Activated T-helper 17 cell treated with anti-CD3 and anti-CD28 coated beads, Interleukin-2, amount 50 U/mL, for 72 hours (primary cell): ENCODE data around the gene PROZ. TPM values are rescaled to one million over a fixed set of nuclear protein-coding genes. Genes with fewer than 3 reads are reported as not detected.
A peak's percentile ranks its signal among the peaks of the same experiment; 100 is the strongest.

Experiments
- ATAC-seq: fragments of 150-1000 bp; cut with Tn5 transposase; replicated peaks from 2 replicates; pipeline ENCODE4 v1.10.0; 2021; ENCODE audit warnings: mild to moderate bottlenecking, moderate library complexity
- H3K27ac Mint-ChIP-seq: one replicate; pipeline ENCODE4 v1.8.0; 2022; ENCODE audit warnings: mixed read lengths
- H3K27me3 Mint-ChIP-seq: one replicate; pipeline ENCODE4 v1.8.0; 2022; ENCODE audit warnings: mixed read lengths
- H3K36me3 Mint-ChIP-seq: one replicate; pipeline ENCODE4 v1.8.0; 2022; ENCODE audit warnings: low read depth, mild to moderate bottlenecking, mixed read lengths
- H3K4me1 Mint-ChIP-seq: one replicate; pipeline ENCODE4 v1.8.0; 2022; ENCODE audit warnings: mixed read lengths
- H3K4me3 Mint-ChIP-seq: one replicate; pipeline ENCODE4 v1.8.0; 2022; ENCODE audit warnings: mild to moderate bottlenecking, mixed read lengths
- H3K9me3 Mint-ChIP-seq: one replicate; pipeline ENCODE4 v1.8.0; 2022; ENCODE audit warnings: mixed read lengths
- total RNA-seq, 2 donors: library from RNA; stranded (reverse); gene quantifications; one replicate each; pipeline ENCODE4 v1.2.3, GENCODE V29; 2022

The PROZ gene
- total RNA-seq, 2 donors from 2014 or later: 0.39 to 4.3 TPM

DNA sequence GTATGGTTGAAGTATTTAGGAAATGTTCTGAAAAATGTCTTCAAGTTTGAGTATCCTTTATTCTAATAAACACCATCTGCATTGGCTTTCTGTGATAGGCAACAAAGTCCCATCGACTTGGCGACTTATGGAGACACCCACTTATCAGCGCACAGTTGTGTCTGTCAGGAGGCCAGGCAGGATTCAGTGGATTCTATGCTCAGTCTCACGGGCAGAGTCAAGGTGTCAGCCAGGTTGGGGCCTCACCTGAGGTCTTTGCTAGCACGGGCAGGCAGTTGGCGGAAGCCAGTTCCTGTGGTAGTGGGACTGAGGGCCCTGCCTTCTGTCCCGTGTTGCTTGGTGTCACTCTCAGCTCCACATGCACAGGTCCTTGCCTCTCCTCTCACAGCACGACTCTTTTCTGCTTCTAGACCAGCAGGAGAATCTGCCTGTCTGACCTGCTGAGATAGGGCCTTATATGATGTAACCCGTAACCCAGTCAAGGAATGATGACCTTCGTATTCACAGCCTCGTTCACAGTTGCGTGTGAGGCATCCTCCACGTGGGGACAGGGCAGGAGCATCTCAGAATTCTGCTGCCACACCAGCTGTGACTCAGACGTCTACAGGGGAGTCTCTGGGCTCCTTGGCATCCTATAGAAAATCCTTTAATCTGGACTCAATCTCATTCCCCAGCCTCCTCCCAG lies 61.0 kb downstream of the PROZ start:
- H3K36me3 Mint-ChIP-seq: peaks cover 75% of the 10 kb centered on the region
- no peaks in the 10 kb centered on the region for H3K27me3 Mint-ChIP-seq
- no peak for ATAC-seq
- H3K9me3 Mint-ChIP-seq: no peaks in the 10 kb centered on the region
- no peak overlapping the region for H3K4me3 Mint-ChIP-seq
- peak overlapping the region; percentile 23 for H3K27ac Mint-ChIP-seq
- peaks cover 16% of the 10 kb centered on the region for H3K4me1 Mint-ChIP-seq

DNA sequence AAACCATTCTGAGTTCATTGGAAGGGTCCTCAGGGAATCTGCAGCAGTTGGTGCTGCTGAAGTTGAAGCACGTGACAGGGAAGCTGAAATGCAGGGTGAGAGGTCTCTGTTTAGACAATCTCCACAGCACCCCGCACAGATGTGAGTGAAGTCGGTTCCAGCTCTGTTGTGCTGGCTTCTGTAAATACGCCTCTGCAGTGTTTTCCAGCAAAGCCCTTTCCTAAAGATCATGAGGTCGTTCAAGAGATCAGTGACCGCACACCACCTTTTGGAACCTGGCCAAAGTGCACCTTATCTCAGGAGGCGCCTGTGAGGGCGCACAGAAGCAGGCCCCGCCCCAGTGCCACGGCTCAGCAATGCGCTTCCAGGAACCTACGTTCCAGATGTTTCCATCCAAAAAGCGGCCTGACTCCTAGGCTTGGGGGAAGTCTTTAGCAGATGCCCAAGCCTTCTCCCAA lies 61.7 kb downstream of the PROZ start:
- H3K9me3 Mint-ChIP-seq: no peaks in the 10 kb centered on the region

DNA sequence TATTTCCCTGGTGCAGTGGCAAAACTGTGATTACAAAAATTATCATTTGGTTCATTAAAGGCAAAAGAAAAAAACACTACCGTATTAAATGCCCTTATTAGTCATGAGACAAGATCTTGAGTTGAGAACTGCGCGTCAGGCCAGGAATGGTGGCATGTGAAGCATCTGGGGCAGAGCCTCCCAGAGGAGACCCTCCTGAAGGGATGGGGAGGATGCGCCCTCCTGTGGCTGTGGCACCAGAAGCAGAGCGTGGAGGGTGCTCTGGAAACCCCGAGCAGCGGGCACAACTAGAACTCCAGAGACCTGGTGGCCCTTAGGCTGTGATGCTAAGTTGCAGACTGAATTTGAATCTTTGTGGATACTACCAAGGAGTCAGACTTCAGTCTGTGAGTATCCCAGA lies 62.4 kb downstream of the PROZ start:
- H3K4me1 Mint-ChIP-seq: peaks cover 19% of the 10 kb centered on the region
- H3K27ac Mint-ChIP-seq: peak overlapping the region; percentile 23
- ATAC-seq: peak; percentile 45

More for the DNA sequence above, 61.7 kb downstream of the PROZ start:
- ATAC-seq: no peak
- Mint-ChIP-seq H3K4me1 (peaks cover 19% of the 10 kb centered on the region), H3K4me3 (no peak overlapping the region), H3K36me3 (peaks cover 82% of the 10 kb centered on the region), H3K27me3 (no peaks in the 10 kb centered on the region), H3K27ac (peak overlapping the region; percentile 23)

More for the DNA sequence above, 62.4 kb downstream of the PROZ start:
- no peaks in the 10 kb centered on the region for H3K9me3 Mint-ChIP-seq
- H3K36me3 Mint-ChIP-seq: peaks cover 90% of the 10 kb centered on the region
- H3K4me3 Mint-ChIP-seq: no peak overlapping the region
- H3K27me3 Mint-ChIP-seq: no peaks in the 10 kb centered on the region

Other genes with a start within 250 kb of the PROZ start
- 1 to 10 TPM; 2.0 to 3.0 TPM for gene MCF2L, start 189.4 kb upstream of the PROZ start, total RNA-seq
- under 1 TPM in 1 of 2 donors, not detected in 1; 0.40 TPM for gene F7, start 52.9 kb upstream of the PROZ start, total RNA-seq
- gene F10, start 35.8 kb upstream of the PROZ start, total RNA-seq: 1 to 10 TPM in 1 of 2 donors, not detected in 1; 1.0 TPM
- 100 to 1,000 TPM in 1 of 2 donors, 10 to 100 TPM in 1; 56.5 to 135 TPM for gene PCID2, start 50.0 kb downstream of the PROZ start, total RNA-seq
- gene CUL4A, start 51.0 kb downstream of the PROZ start, total RNA-seq: 100 to 1,000 TPM in 1 of 2 donors, 10 to 100 TPM in 1; 98.9 to 100 TPM
- 10 to 100 TPM; 46.1 to 95.1 TPM for gene LAMP1, start 138.6 kb downstream of the PROZ start, total RNA-seq
- under 1 TPM in 1 of 2 donors, not detected in 1; 0.26 TPM for gene GRTP1, start 205.5 kb downstream of the PROZ start, total RNA-seq